ENCODE results near the gene HSPBAP1. TPM values are rescaled to one million over a fixed set of nuclear protein-coding genes. Genes with fewer than 3 reads are reported as not detected.

The HSPBAP1 gene
- total and polyA plus RNA-seq, 2 of the 4 experiments (the other 2 are of a cell fraction): 2.6 to 4.8 TPM

DNA sequence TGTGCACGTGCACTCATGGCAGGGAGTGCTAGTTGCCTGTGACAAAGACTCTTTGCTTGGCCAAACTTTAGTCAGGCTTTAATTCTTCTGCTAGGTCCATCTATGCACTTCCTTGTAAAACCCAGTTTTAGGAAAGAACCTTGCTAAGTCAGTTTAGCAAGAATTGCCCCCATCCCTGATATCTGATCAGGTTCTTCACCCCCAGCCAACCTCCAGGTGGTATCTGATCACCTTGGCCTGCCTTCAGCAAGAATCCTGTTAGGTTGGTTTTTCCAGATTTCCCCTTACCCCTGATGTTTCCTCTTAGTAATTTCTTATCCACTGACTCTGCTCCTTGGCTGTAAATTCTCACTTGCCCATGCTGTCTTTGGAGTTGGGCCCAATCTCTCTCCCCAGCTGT, 8.4 kb downstream of the HSPBAP1 start:
- intact Hi-C loops (cut with micrococcal nuclease): no loop called here
- no peak overlapping the region for H3K4ac ChIP-seq (ENCODE audit: low read depth, low read length)
- no peak overlapping the region for H2BK120ac ChIP-seq (ENCODE audit: low read depth, low read length)
- DNase-seq: no peak
- ATAC-seq (ENCODE audit: low read depth): no peak
- no peak overlapping the region for H3K18ac ChIP-seq (ENCODE audit: low read depth, low read length)
- H3K4me1 ChIP-seq (ENCODE audit: control insufficient read depth, insufficient read depth, low read length): peaks cover 3% of the 10 kb centered on the region
- no peaks in the 10 kb centered on the region for H3K27me3 ChIP-seq (ENCODE audit: control insufficient read depth, insufficient read depth, low read length)
- TF ChIP-seq MAZ (IDR thresholded peaks at IDR 0.05; ENCODE audit: borderline replicate concordance, low read depth, low read length) (no peak), RFX5 (IDR thresholded peaks at IDR 0.05; ENCODE audit: low read depth, low read length) (no peak), RAD21 (IDR thresholded peaks at IDR 0.05; ENCODE audit: low read length) (no peak), MXI1 (IDR thresholded peaks at IDR 0.05; ENCODE audit: borderline replicate concordance, low read depth, low read length) (no peak), CEBPB (IDR thresholded peaks at IDR 0.05; ENCODE audit: low read depth, low read length) (no peak), NFE2L2 (IDR thresholded peaks at IDR 0.05; ENCODE audit: low read depth, low read length) (no peak), POLR2A (IDR thresholded peaks at IDR 0.05; ENCODE audit: low read depth, low read length) (no peak), MAFK (IDR thresholded peaks at IDR 0.05; ENCODE audit: low read depth, low read length) (no peak), CHD1 (IDR thresholded peaks at IDR 0.05; ENCODE audit: low read depth, low read length) (no peak), RCOR1 (IDR thresholded peaks at IDR 0.05; ENCODE audit: insufficient replicate concordance, low read length) (no peak)
- TF ChIP-seq, protein P1, sequence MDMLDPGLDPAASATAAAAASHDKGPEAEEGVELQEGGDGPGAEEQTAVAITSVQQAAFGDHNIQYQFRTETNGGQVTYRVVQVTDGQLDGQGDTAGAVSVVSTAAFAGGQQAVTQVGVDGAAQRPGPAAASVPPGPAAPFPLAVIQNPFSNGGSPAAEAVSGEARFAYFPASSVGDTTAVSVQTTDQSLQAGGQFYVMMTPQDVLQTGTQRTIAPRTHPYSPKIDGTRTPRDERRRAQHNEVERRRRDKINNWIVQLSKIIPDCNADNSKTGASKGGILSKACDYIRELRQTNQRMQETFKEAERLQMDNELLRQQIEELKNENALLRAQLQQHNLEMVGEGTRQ (IDR thresholded peaks at IDR 0.05; ENCODE audit: low read depth, low read length): no peak
- TF ChIP-seq, protein P2, sequence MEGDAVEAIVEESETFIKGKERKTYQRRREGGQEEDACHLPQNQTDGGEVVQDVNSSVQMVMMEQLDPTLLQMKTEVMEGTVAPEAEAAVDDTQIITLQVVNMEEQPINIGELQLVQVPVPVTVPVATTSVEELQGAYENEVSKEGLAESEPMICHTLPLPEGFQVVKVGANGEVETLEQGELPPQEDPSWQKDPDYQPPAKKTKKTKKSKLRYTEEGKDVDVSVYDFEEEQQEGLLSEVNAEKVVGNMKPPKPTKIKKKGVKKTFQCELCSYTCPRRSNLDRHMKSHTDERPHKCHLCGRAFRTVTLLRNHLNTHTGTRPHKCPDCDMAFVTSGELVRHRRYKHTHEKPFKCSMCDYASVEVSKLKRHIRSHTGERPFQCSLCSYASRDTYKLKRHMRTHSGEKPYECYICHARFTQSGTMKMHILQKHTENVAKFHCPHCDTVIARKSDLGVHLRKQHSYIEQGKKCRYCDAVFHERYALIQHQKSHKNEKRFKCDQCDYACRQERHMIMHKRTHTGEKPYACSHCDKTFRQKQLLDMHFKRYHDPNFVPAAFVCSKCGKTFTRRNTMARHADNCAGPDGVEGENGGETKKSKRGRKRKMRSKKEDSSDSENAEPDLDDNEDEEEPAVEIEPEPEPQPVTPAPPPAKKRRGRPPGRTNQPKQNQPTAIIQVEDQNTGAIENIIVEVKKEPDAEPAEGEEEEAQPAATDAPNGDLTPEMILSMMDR (conservative IDR thresholded peaks at IDR 0.05; ENCODE audit: low read depth, low read length): no peak
- TF ChIP-seq, protein P3, sequence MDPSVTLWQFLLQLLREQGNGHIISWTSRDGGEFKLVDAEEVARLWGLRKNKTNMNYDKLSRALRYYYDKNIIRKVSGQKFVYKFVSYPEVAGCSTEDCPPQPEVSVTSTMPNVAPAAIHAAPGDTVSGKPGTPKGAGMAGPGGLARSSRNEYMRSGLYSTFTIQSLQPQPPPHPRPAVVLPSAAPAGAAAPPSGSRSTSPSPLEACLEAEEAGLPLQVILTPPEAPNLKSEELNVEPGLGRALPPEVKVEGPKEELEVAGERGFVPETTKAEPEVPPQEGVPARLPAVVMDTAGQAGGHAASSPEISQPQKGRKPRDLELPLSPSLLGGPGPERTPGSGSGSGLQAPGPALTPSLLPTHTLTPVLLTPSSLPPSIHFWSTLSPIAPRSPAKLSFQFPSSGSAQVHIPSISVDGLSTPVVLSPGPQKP (IDR thresholded peaks at IDR 0.05; ENCODE audit: borderline replicate concordance, low read depth, low read length): no peak
- H3K79me1 ChIP-seq (ENCODE audit: low read depth in 1 of 2, low read length in 2 of 2): peaks cover 0 to 8% of the 10 kb centered on the region in 2 experiments; a peak in 1 of 4 replicates
- H2BK15ac ChIP-seq (ENCODE audit: low read depth, low read length): no peak overlapping the region
- WGBS, 2 experiments (ENCODE audit: extremely low coverage in 2 of 2, insufficient read length in 1 of 2): no CpG with 5 or more reads among the region's 1 CpG
- no peak overlapping the region for H2AK9ac ChIP-seq (replicated peaks; ENCODE audit: low read depth, low read length, poor library complexity)
- dilution Hi-C loops (cut with HindIII; ENCODE audit: low sequenced_read_pairs, unreplicated experiment): no loop called here
- H3K4me3 ChIP-seq (ENCODE audit: insufficient read depth, low read depth, low read length): no peak overlapping the region
- no peaks in the 10 kb centered on the region; the same call in 1 of the 2 replicates for H4K20me1 ChIP-seq (ENCODE audit: insufficient read depth, low read length)
- no peak overlapping the region for H2BK20ac ChIP-seq (ENCODE audit: low read depth, low read length)
- no peak overlapping the region for H3K27ac ChIP-seq (ENCODE audit: insufficient read depth, low read length)
- no peak overlapping the region for H3K9ac ChIP-seq (ENCODE audit: low read depth, low read length)
- no peak overlapping the region for H4K5ac ChIP-seq (ENCODE audit: low read depth, low read length)
- H4K91ac ChIP-seq (ENCODE audit: insufficient read depth, low read depth, low read length): no peak overlapping the region
- no peak overlapping the region for H2BK5ac ChIP-seq (ENCODE audit: low read depth, low read length, poor library complexity, severe bottlenecking)
- no peaks in the 10 kb centered on the region for H3K36me3 ChIP-seq (ENCODE audit: control insufficient read depth, insufficient read depth, low read length)
- no peak overlapping the region for H2AK5ac ChIP-seq (ENCODE audit: low read depth, low read length)
- H3K14ac ChIP-seq (replicated peaks; ENCODE audit: low read depth, low read length): no peak overlapping the region
- H3K56ac ChIP-seq (ENCODE audit: extremely low read depth, insufficient read depth, low read length): no peak overlapping the region
- no peak overlapping the region for H2AFZ ChIP-seq (replicated peaks; ENCODE audit: low read length, poor library complexity)
- peaks cover 4% of the 10 kb centered on the region; the same call in 1 of the 2 replicates for H3K9me1 ChIP-seq (ENCODE audit: insufficient read depth, low read length)
- no peak overlapping the region for H4K8ac ChIP-seq (ENCODE audit: low read depth in 2 of 2, low read length in 2 of 2)
- ChIA-PET CTCF (no interaction called here), POLR2A (ENCODE audit: unreplicated experiment) (no interaction called here)
- no peak overlapping the region for H3K23ac ChIP-seq (ENCODE audit: low read depth, low read length)
- no peaks in the 10 kb centered on the region for H3K9me3 ChIP-seq (ENCODE audit: control insufficient read depth, insufficient read depth, low read length)
- H3K4me2 ChIP-seq (ENCODE audit: low read depth, low read length): no peak overlapping the region
- BruUV-seq (replicated peaks): no TSS peak
- in situ Hi-C loops (cut with MboI; ENCODE audit: low sequenced_read_pairs): no loop called here
